Dedifferentiated amniotic fluid mesenchymal stem cell (primary cell): ENCODE results near the gene GNG7.
"Not testable (repeated sequence)": the region's sequence is repeated elsewhere in the genome, so short reads cannot be mapped to it uniquely, and the experiment has no call there.

Source experiments
- DNase-seq: peaks from one replicate; pipeline ENCODE4 v3.0.0-alpha.2; 2016; ENCODE audit errors: extremely low spot score

The GNG7 gene

DNA sequence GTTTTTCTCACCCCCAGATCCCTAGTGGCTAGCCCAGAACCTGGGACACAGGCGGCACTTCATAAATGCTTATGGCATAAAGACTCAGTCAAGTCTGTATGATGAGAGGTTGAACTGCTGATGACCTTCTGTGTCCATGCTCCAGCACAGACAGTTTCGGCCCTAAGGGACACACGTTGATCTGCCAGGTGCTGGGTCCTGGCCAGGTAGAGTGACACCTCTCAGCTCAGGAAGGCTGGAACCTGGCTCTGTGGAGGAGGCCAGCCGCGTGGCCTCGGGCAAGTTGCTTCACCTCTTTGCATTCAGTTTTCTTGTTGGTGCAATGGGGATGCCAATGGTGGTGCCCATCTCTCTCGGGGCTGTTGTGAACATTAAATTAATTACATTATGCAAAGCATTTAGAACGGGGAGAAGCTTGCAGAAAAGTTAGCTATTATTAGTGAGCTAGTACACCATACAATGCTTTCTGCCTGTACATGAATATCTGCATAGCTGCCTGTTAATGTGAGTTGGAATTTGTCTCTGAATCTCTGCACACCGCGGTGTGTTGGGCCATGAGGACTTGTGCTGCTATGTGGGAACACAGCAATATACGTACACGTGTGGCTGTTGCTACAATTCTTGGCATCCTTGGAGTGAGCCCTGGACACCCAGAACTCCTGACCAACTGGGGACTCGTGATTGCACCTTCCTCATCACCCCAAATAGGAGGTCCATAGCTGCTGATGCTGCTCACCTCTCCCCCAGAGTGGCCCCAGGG is 218.1 kb downstream of the GNG7 start:
- no peak for DNase-seq

- DNase-seq: no peak
These were observed 218.9 kb downstream of the GNG7 start for GRCh38 chr19:2483484-2484151.

DNA sequence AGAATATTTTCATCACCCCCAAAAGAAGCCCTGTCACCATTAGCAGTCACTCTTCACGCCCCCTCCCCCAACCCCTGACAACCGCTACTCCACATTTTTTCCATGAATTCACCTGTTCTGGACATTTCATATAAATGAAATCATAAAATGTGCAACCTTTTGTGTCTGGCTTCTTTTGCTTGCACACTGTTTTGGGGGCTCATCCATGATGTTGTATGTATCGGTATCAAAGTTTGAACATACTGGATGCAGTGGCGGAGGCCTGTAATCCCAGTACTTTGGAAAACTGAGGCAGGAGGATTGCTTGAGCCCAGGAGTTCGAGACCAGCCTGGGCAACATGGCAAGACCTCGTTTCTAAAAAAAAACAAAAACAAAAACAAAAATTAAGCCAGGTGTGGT is 219.4 kb downstream of the GNG7 start:
- no peak for DNase-seq

DNA sequence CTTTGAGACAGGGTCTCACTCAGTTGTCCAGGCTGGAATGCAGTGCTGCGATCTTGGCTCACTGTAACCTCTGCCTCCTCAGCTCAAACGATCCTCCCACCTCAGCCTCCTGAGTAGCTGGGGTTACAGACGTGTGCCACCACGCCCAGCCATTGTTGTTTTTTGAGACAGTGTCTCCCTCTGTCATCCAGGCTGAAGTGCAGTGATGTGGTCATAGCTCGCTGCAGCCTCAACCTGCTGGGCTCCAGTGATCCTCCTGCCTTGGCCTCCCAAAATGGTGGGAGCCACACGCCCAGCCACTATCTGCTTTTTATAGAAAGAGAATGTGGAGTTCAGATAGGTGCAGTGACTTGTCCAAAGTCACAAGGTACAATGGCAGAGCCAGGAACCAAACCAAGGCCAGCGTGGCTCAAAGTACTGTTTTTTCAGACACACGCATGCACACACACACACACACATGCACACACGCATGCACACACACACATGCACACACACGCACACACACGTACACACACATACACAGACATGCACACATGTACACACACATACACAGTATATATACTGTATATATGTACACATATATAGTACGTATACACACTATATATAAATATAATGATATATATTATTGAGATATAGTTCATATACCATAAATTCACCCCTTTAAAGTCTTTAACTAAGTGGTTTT is 220.0 kb downstream of the GNG7 start:
- DNase-seq: no peak

- no peak for DNase-seq
These were observed 221.0 kb downstream of the GNG7 start for GRCh38 chr19:2481466-2481865.

DNA sequence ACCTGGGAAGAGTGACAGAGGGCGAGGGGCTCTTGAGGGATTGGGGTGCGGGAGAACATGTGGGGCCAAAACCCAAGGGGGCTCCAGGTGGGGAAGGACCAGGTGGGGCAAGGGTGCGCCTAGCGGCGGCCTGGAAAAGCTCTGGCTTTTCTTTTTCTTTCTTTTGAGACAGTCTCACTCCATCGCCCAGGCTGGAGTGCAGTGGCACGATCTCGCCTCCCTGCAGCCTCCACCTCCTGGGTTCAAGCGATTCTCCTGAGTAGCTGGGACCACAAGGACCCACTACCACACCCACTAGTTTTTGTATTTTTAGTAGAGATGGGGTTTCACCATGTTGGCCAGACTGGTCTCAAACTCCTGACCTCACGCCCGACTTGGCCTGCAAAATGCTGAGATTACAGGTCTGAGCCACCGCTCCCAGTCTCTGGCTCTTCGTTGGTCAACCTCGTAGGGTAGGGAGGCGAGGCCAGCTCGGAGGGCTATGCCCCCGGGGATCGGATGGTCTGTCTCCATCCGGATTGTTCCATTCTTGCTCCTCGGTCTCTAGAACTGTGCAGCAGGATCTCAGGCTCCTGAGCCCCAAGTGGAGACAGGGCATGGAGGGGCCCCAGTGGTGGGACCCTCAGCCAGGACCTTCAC is 222.8 kb downstream of the GNG7 start:
- no peak for DNase-seq

- peak; percentile 60 for DNase-seq
These were observed 223.5 kb downstream of the GNG7 start for GRCh38 chr19:2478756-2479555.

DNA sequence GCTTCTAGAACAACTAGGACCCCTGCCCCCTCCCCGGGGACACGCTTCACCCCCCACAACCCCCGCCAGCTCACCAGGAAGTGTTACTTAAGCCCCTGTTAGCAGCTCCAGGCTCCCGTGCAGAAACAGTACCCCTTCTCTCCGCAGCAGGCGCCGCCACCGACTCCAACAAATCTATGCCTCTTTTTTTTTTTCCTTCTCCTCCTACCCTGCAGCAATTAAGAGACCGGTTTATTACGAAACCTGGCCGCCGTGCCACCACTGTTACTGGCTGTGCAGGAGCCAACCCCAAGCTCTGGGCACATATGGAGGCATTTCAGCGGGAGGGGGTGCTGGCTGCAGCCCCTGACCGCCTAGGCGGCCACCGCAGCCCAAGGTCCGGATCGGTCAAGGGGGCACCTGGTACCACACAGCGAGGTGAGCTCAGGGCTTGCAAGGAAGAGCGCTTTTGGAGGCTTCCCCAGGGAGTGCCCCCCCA is 224.2 kb downstream of the GNG7 start:
- DNase-seq: peak; percentile 30

GRCh38 chr19:2477732-2478191 is 224.7 kb downstream of the GNG7 start:
- no peak for DNase-seq

- peak; percentile 38 for DNase-seq
These were observed 225.3 kb downstream of the GNG7 start for GRCh38 chr19:2477141-2477710.

- DNase-seq: no peak
These were observed 225.9 kb downstream of the GNG7 start for GRCh38 chr19:2476451-2477140.

DNA sequence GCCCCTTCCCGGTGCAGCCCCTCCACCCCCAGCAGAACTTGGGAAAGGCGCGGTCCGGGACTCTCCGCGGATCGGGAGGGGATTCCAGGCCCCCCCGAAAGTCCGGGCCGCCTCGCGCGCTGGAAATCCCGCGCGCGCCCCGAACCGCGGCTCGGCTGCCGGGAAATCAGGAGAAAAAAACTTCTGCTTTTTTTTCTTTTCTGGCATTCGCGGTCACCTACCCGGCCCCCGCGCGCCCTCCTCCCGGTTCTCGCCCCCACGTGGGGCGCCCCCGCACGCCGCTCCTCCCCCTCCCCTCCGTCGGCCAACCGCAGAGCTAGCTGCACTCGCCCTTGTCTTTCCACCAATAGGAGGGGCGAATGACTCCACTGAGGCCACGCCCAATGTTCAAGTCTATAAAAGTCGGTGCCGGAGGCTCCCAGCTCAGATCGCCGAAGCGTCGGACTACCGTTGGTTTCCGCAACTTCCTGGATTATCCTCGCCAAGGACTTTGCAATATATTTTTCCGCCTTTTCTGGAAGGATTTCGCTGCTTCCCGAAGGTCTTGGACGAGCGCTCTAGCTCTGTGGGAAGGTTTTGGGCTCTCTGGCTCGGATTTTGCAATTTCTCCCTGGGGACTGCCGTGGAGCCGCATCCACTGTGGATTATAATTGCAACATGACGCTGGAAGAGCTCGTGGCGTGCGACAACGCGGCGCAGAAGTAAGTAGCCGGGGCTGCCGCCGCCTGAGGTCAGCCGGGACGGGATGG is 226.6 kb downstream of the GNG7 start, which contains the start of gene GADD45B:
Gene GADD45B (plus strand): TSS at position 426 of the 749 bp plus-strand sequence. CDS start 232 bp downstream, at position 658.
- peak; percentile 97 for DNase-seq

DNA sequence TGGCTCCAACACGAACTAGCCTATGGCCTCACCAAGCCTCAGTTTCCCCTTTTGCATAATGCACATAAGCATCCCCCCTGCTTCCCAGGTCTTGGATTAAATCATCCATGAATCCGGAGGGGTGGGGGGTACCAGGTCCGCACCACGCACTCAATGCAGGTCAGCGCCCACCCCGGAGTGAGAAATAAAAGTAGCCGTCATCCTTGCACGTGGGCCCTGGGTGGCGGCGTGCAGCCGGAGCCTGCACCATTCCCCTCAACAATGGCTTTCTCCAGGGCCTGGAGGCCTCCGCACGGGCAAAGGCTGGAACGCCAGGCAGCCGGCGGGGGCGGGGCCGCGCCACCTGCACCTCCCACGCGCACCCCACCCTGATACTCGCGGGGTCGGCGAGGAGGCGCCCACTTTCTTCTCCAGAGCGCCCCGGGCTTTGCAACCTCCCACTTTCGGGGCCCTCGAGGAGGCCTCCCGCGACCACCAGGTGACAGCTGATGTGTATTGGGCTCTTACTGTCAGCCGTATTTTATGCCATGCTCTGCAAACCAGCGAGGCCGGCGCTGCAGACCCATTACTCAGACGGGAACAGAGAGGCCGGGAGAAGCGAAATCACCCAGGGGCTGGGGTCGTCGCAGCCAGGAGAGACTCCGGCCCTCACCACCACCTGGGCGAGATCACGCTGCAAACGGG is 227.3 kb downstream of the GNG7 start:
- peak; percentile 28 for DNase-seq

DNA sequence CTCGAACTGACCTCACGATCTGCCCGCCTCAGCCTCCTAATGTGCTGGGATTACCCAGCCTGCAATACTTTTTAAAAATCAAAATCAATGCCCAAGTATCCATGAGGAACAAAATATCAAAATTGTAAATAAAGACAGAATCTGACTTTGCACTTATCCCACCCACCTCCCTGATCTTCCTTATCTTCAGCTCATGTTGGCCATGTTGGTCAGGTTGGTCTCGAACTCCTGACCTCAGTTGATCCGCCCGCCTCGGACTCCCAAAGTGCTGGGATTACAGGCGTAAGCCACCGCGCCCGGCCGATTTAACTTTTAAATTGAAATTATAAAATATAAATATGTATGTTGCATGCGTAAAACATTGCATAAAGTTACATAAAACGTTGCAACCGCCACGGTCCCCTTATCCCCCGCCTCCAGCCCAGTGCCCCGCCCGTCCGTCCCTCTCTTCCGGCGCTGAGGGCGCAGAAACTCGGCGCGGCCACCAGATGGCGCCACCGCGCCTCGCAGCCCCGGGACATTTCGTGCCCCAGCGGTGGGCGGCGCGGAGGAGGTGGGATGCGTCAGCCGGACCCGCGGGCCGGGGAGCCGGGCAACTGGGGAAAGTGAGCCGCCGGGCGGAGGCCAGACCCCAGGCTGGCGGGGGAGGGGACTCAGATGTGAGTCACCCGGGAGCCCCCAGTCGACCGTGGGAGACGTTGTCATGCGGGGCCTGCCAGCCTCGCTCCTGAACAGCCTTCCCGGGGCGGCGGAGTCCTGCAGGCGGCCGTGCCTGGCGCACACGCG is 228.1 kb downstream of the GNG7 start:
- DNase-seq: peak; percentile 76

GRCh38 chr19:2469915-2470200 is 232.6 kb downstream of the GNG7 start:
- DNase-seq: not testable (repeated sequence)

- peak; percentile 20 for DNase-seq
These were observed 233.2 kb downstream of the GNG7 start for GRCh38 chr19:2469102-2469914.

- no peak for DNase-seq
These were observed 233.9 kb downstream of the GNG7 start for GRCh38 chr19:2468596-2468995.
